ENCODE results near the gene KDM4D. TPM values are rescaled to one million over a fixed set of nuclear protein-coding genes. Genes with fewer than 3 reads are reported as not detected.

KDM4D gene
- total and polyA plus RNA-seq, 2 experiments from 2014 or later: 0.65 to 0.94 TPM

DNA sequence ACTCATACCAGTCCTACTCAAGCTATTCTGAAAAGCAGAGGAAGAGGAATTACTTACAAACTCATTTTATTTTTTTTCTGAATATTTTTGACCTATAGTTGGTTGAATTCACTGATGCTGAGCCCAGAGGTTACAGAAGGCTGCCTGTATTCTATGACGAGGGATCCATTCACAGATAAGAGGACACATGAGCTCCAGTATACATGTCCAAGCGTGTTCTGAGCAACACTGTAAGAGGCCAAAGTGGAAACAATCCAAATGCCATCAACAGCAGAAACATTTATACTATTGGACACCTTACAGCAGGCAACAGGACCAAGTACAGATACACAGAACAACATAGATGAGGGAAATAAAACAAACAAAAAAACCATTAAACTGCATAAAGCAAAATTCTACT, 61.8 kb downstream of the KDM4D start:
- no peak overlapping the region for H3K4me2 ChIP-seq

More for the DNA sequence above, 61.8 kb downstream of the KDM4D start:
- H3K9me3 Mint-ChIP-seq: no peaks in the 10 kb centered on the region
- Histone ChIP-seq H3K9me2 (ENCODE audit: insufficient read depth) (0 out of 2 replicates have a peak, but pooled peaks cover 6% of the 10 kb centered on the region), H3K79me2 (replicated peaks; ENCODE audit: insufficient read depth) (no peaks in the 10 kb centered on the region), H3K27me3 (ENCODE audit: insufficient read depth) (no peaks in the 10 kb centered on the region), H2AFZ (no peak overlapping the region), H3F3A (replicated peaks; ENCODE audit: low read depth) (no peaks in the 10 kb centered on the region), H3K4me3 (no peak overlapping the region), H3K27ac (ENCODE audit: low read depth) (no peak overlapping the region), H4K20me1 (replicated peaks; ENCODE audit: insufficient read depth) (no peaks in the 10 kb centered on the region), H3K4me1 (ENCODE audit: insufficient read depth) (no peaks in the 10 kb centered on the region), H3K36me3 (ENCODE audit: insufficient read depth) (no peaks in the 10 kb centered on the region)
- no peak for ATAC-seq
- no peak overlapping the region for H3K27ac Mint-ChIP-seq
- H3K4me1 Mint-ChIP-seq: no peaks in the 10 kb centered on the region
- H3K4me3 Mint-ChIP-seq: no peak overlapping the region
- no peak for TF ChIP-seq ETS1 (IDR thresholded peaks at IDR 0.05)
- no peak for TF ChIP-seq STAT1 (IDR thresholded peaks at IDR 0.05; ENCODE audit: unreplicated experiment)
- no peak for TF ChIP-seq EZH2 (IDR thresholded peaks at IDR 0.05; ENCODE audit: low read depth, unreplicated experiment)
- TF ChIP-seq EZH2phosphoT487 (IDR thresholded peaks at IDR 0.05; ENCODE audit: unreplicated experiment): no peak
- TF ChIP-seq ZNF114 (CRISPR knock-in tag; IDR thresholded peaks at IDR 0.05): no peak
- no peak for TF ChIP-seq JUNB (IDR thresholded peaks at IDR 0.05; ENCODE audit: unreplicated experiment)
- TF ChIP-seq ZNF462 (CRISPR knock-in tag; IDR thresholded peaks at IDR 0.05): no peak
- no peaks in the 10 kb centered on the region for H3K36me3 Mint-ChIP-seq (ENCODE audit: low read depth)
- no peak for DNase-seq (ENCODE audit: low spot score)
- H3K27me3 Mint-ChIP-seq (ENCODE audit: insufficient read depth, low read depth, poor library complexity): no peaks in the 10 kb centered on the region

Data from GM23338 (cell line).